Ovary (tissue), 10 donors: ENCODE measurements around the gene RPL10A. TPM values are rescaled to one million over a fixed set of nuclear protein-coding genes. Genes with fewer than 3 reads are reported as not detected.

Experiments
- DNase-seq, 5 donors: peaks; one replicate each; pipeline ENCODE4 v3.0.0-alpha.2; 2019 to 2020
- H3K27ac ChIP-seq, 2 donors: fragments of 200-600 bp; one replicate each; pipeline versions ENCODE4 v1.5.1 to v1.8.0; 2019 to 2022
- H3K27me3 ChIP-seq: fragments of 200-600 bp; one replicate; pipeline ENCODE4 v1.8.0; 2022
- H3K36me3 ChIP-seq: fragments of 200-600 bp; sonication (generic); one replicate; pipeline ENCODE4 v1.5.1; 2019
- H3K4me1 ChIP-seq: one replicate; pipeline ENCODE4 v1.8.1; 2013; ENCODE audit warnings: mild to moderate bottlenecking, moderate library complexity; ENCODE audit not compliant: insufficient read depth
- H3K4me3 ChIP-seq: fragments of 200-600 bp; sonication (generic); one replicate; pipeline ENCODE4 v1.5.1; 2017
- H3K9me3 ChIP-seq, 2 donors: fragments of 200-600 bp in 1 of 2; sonication (generic) in 1 of 2; one replicate each; pipeline versions ENCODE4 v1.5.1 to v1.8.1; 2013 to 2019; ENCODE audit warnings: mild to moderate bottlenecking in 1 of 2, moderate library complexity in 1 of 2
- CTCF ChIP-seq, 3 donors: fragments of 450-650 bp in 2 of 3; fragments of 200-600 bp in 1 of 3; IDR thresholded peaks; one replicate each; pipeline versions ENCODE4 v1.5.1 to v1.8.0; 2016 to 2022; ENCODE audit warnings: antibody characterized with exemption in 3 of 3, mild to moderate bottlenecking in 1 of 3
- EP300 ChIP-seq: sonication (generic); formaldehyde crosslinking; IDR thresholded peaks from one replicate; pipeline ENCODE4 v1.6.1; 2017; ENCODE audit warnings: antibody characterized with exemption
- POLR2A ChIP-seq: fragments of 450-650 bp; IDR thresholded peaks from one replicate; pipeline ENCODE4 v1.6.1; 2017; ENCODE audit warnings: antibody characterized with exemption, mild to moderate bottlenecking, moderate library complexity
- WGBS, 3 donors: extraction: QIAGEN DNeasy Blood & Tissue Kit in 1 of 3; methylation state at CpG; one replicate each; pipeline versions ENCODE4 v1.1.5 to v1.1.7; 2013 to 2017; 5-methylcytosine and 5-hydroxymethylcytosine counted together
- intact Hi-C, 4 donors: fragments of 100-400 bp; cut with DNase I; formaldehyde crosslinking; loops; one replicate each; pipeline versions ENCODE4 v1.11.0 to v1.15.1; 2022 to 2023
- long read RNA-seq, 3 donors: library from polyadenylated mRNA in 2 of 3; unstranded in 2 of 3; transcript quantifications; one replicate each; pipeline ENCODE4 v2.0.0 and lab custom pipeline, GENCODE V29; 2021 to 2026
- polyA plus RNA-seq, 2 donors: library from polyadenylated mRNA; stranded (reverse); fragments of 200-250 nt in 1 of 2; fragments of 350-450 nt in 1 of 2; fragmentation: Illumina TruSeq in 1 of 2; extraction: RNeasy Lipid Tissue Mini Kit (QIAGEN cat#74804) in 1 of 2; gene quantifications; one replicate each; pipeline ENCODE4 v1.2.3, GENCODE V29; 2013 to 2014
- total RNA-seq, 7 donors: library from RNA; depleted of rRNA in 2 of 7; stranded (reverse); fragments of >200 nt in 2 of 7; fragmentation: NEBNext Ultra II Directional in 3 of 7; extraction: Animal tissue kit (Norgen Biotek cat#: 25700) in 3 of 7; gene quantifications; one replicate each; pipeline versions ENCODE4 v1.1.0 to v1.2.4, GENCODE V29; 2016 to 2023
- donor health status: DM: no; HTN: no; CAD: no; lungs with moderate emphysema.
- donor health status: DM: no; HTN: no; CAD: no.
- donor health status: Bipolar disorder and iron deficiency.
- donor health status: DM: yes; HTN: yes; CAD: no.
- donor health status: DM: no; HTN: no; CAD: no.
- donor health status: DM: yes; HTN: yes; CAD: no.

RPL10A gene
- total RNA-seq: 1,000 to 10,000 TPM; 2,596 to 4,158 (median 3,059) TPM
- polyA plus RNA-seq: 1,000 to 10,000 TPM; 3,198 to 5,052 TPM
- long read RNA-seq, donor 1, transcript RPL10A-204 (6 exons, 962 nt): minor isoform, 160 of 2,045 reads
- long read RNA-seq, donor 1, transcript RPL10A-201 (6 exons, 716 nt): major isoform, 1,386 of 2,045 reads
- long read RNA-seq, donor 1, transcript RPL10A-202 (5 exons, 1,063 nt): minor isoform, 61 of 2,045 reads
- long read RNA-seq, donor 1, transcript RPL10A-203 (5 exons, 1,069 nt): minor isoform, 81 of 2,045 reads
- long read RNA-seq, donor 1, partial matches to known transcripts: 151 of 2,045 reads
- long read RNA-seq, donor 1, other reads (novel, unspliced or antisense): 206 of 2,045 reads
- long read RNA-seq, donor 2, transcript RPL10A-204 (6 exons, 962 nt): minor isoform, 6 of 1,005 reads
- long read RNA-seq, donor 2, transcript RPL10A-201 (6 exons, 716 nt): major isoform, 759 of 1,005 reads
- long read RNA-seq, donor 2, transcript RPL10A-203 (5 exons, 1,069 nt): minor isoform, 11 of 1,005 reads
- long read RNA-seq, donor 2, transcript RPL10A-202 (5 exons, 1,063 nt): minor isoform, 70 of 1,005 reads
- long read RNA-seq, donor 2, partial matches to known transcripts: 119 of 1,005 reads
- long read RNA-seq, donor 2, other reads (novel, unspliced or antisense): 40 of 1,005 reads
- long read RNA-seq, donor 3, transcript RPL10A-203 (5 exons, 1,069 nt): minor isoform, 29 of 2,022 reads
- long read RNA-seq, donor 3, transcript RPL10A-202 (5 exons, 1,063 nt): minor isoform, 56 of 2,022 reads
- long read RNA-seq, donor 3, transcript RPL10A-204 (6 exons, 962 nt): minor isoform, 34 of 2,022 reads
- long read RNA-seq, donor 3, transcript RPL10A-201 (6 exons, 716 nt): major isoform, 1,802 of 2,022 reads
- long read RNA-seq, donor 3, partial matches to known transcripts: 48 of 2,022 reads
- long read RNA-seq, donor 3, other reads (novel, unspliced or antisense): 52 of 2,022 reads

GRCh38 chr6:35468181-35468979 is at the start of gene RPL10A:
TSS of gene RPL10A (plus strand) at chr6:35468401. CDS start at chr6:35468435, 34 bp downstream.
- Histone ChIP-seq H3K36me3 (no peaks in the 10 kb centered on the region), H3K4me3 (peak within 1 kb of the TSS; percentile 65), H3K4me1 (peaks cover 8% of the 10 kb centered on the region), H3K27me3 (no peaks in the 10 kb centered on the region), H3K9me3 (no peaks in the 10 kb centered on the region), H3K27ac (peak within 1 kb of the TSS; percentile 78 to 81)
- TF ChIP-seq CTCF (IDR thresholded peaks at IDR 0.05) (peak; percentile 97 to 99 (median 98)), EP300 (no peak), POLR2A (peak; percentile 95)
- DNase-seq: peak; percentile 96 to 98 (median 97)
- 0 to 1% (median 1%) methylated on average over 57 to 86 of the region's 86 CpGs for WGBS, 3 donors
- intact Hi-C loops: loop anchor here in 1 of 4 donors (2.0 to 5.0 kb wide), 2 partner anchors 28 to 126 kb away; partner anchors contain the start of genes PPARD and TEAD3

GRCh38 chr6:35419417-35419816 is 48.8 kb upstream of the RPL10A start:
- Histone ChIP-seq H3K36me3 (no peaks in the 10 kb centered on the region), H3K4me1 (peaks cover 2% of the 10 kb centered on the region), H3K9me3 (no peaks in the 10 kb centered on the region), H3K27me3 (no peaks in the 10 kb centered on the region), H3K27ac (no peak overlapping the region), H3K4me3 (no peak overlapping the region)
- no peak for TF ChIP-seq POLR2A
- TF ChIP-seq EP300: no peak
- no peak for TF ChIP-seq CTCF (IDR thresholded peaks at IDR 0.05)
- DNase-seq: no peak
- intact Hi-C loops: loop anchor here in 3 of 4 donors (10.0 kb wide), 1 partner anchor 75 kb away; the partner anchor contains the start of gene PPARD (in 3 of the 3)
- WGBS, 3 donors: 52 to 60% (median 56%) methylated on average over 5 of the region's 5 CpGs

- H3K36me3 ChIP-seq: no peaks in the 10 kb centered on the region
- no peak for TF ChIP-seq CTCF (IDR thresholded peaks at IDR 0.05)
- TF ChIP-seq EP300: no peak
- TF ChIP-seq POLR2A: no peak
- no peak overlapping the region for H3K27ac ChIP-seq
- H3K4me3 ChIP-seq: no peak overlapping the region
- no peaks in the 10 kb centered on the region for H3K9me3 ChIP-seq
- WGBS, 3 donors: 93 to 94% (median 93%) methylated on average over 14 of the region's 14 CpGs
- intact Hi-C loops: loop anchor here in 3 of 4 donors (10.0 kb wide), 1 partner anchor 75 kb away; the partner anchor contains the start of gene PPARD (in 3 of the 3)
- no peaks in the 10 kb centered on the region for H3K27me3 ChIP-seq
- H3K4me1 ChIP-seq: no peaks in the 10 kb centered on the region
- DNase-seq: no peak
Observed at GRCh38 chr6:35419961-35420360, 48.2 kb upstream of the RPL10A start.
